Renal pelvis (tissue), 4 donors: ENCODE results near the gene SPOCK3. TPM values are rescaled to one million over a fixed set of nuclear protein-coding genes. Genes with fewer than 3 reads are reported as not detected.

ENCODE experiments used
- DNase-seq: peaks from one replicate; pipeline ENCODE4 v3.0.0-alpha.2; 2013
- polyA plus RNA-seq, 3 donors: library from polyadenylated mRNA; unstranded; fragments of 120-200 nt; gene quantifications; one replicate each; pipeline ENCODE4 v1.2.1, GENCODE V29; 2013; ENCODE audit not compliant: insufficient read length in 3 of 3

Gene SPOCK3
- polyA plus RNA-seq, 3 donors = 6.2 to 13.3 (median 10.9) TPM

GRCh38 chr4:166687828-166688227 is 546.5 kb downstream of the SPOCK3 start:
- no peak for DNase-seq
